Measurements from ENCODE around the gene ZNF718. TPM values are rescaled to one million over a fixed set of nuclear protein-coding genes. Genes with fewer than 3 reads are reported as not detected.

ZNF718 gene
- total and polyA plus RNA-seq, 2 of the 8 experiments (the other 6 are each of a cell fraction or from before 2014, with no cell fraction given) = 3.3 to 19.5 TPM

DNA sequence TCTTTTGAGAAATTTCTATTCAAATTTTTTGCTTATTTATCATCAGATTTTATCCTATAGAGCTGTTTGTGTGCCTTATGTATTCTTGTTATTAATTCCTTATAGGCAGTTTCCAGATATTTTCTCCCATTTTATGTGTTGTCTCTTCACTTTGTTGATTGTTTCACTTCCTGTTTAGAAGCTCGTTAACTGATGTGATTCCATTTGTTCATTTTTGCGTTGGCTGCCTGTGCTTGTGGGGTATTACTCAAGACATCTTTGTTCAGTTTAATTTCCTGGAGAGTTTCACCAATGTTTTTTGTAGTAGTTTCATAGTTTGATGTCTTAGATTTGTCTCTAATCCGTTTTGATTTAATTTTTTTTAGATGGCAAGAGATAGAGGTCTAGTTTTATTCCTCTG, 14.6 kb downstream of the ZNF718 start:
- Histone ChIP-seq H2BK120ac (replicated peaks; ENCODE audit: low read depth, low read length) (no peak overlapping the region), H3K18ac (ENCODE audit: extremely low read depth, low read length) (no peak overlapping the region), H3K27me3 (replicated peaks in 1 of 4; ENCODE audit: control insufficient read depth in 3 of 4, extremely low read depth in 1 of 4, insufficient read depth in 3 of 4, low read length in 3 of 4) (no peaks in the 10 kb centered on the region), H4K91ac (replicated peaks; ENCODE audit: insufficient read length, low read length) (no peak overlapping the region), H3K79me2 (ENCODE audit: control insufficient read depth in 1 of 2, insufficient read depth in 2 of 2, low read length in 2 of 2) (peaks cover 8 to 96% of the 10 kb centered on the region in 2 experiments), H3K56ac (replicated peaks; ENCODE audit: insufficient read length, low read depth, low read length) (no peak overlapping the region), H3K14ac (ENCODE audit: insufficient read length) (no peak overlapping the region), H2BK15ac (ENCODE audit: low read length) (no peak overlapping the region), H3K4me2 (ENCODE audit: insufficient read depth in 1 of 2, low read depth in 2 of 2, low read length in 2 of 2) (no peak overlapping the region), H4K20me1 (replicated peaks in 1 of 2; ENCODE audit: control insufficient read depth in 1 of 2, insufficient read depth in 2 of 2, low read length in 2 of 2) (peaks cover 0 to 5% of the 10 kb centered on the region in 2 experiments), H2BK5ac (ENCODE audit: low read depth, low read length) (no peak overlapping the region), H4K5ac (ENCODE audit: insufficient read length, low read depth, low read length) (no peak overlapping the region), H2BK20ac (ENCODE audit: low read length) (no peak overlapping the region), H2AFZ (ENCODE audit: low read length) (no peak overlapping the region), H3K9me3 (ENCODE audit: insufficient read depth in 2 of 2, low read depth in 1 of 2, low read length in 1 of 2) (0 out of 4 replicates have a peak, but pooled peaks cover 0 to 9% of the 10 kb centered on the region in 2 experiments), H3K4me1 (replicated peaks in 1 of 4; ENCODE audit: control insufficient read depth in 3 of 4, insufficient read depth in 4 of 4, low read length in 3 of 4) (no peaks in the 10 kb centered on the region), H3K4me3 (ENCODE audit: extremely low read depth in 1 of 4, insufficient read depth in 2 of 4, low read depth in 3 of 4, low read length in 4 of 4) (no peak overlapping the region), H2AK5ac (ENCODE audit: low read depth, low read length) (no peak overlapping the region), H3K23ac (ENCODE audit: insufficient read length) (no peak overlapping the region), H3K4ac (replicated peaks; ENCODE audit: insufficient read length, low read depth, low read length) (no peak overlapping the region), H3K36me3 (ENCODE audit: control insufficient read depth in 2 of 4, insufficient read depth in 4 of 4, low read length in 3 of 4) (peaks cover 4 to 70% (median 27%) of the 10 kb centered on the region in 4 experiments), H4K8ac (ENCODE audit: extremely low read depth, insufficient read depth, low read length) (no peak overlapping the region), H3K9ac (replicated peaks in 1 of 4; ENCODE audit: extremely low read depth in 1 of 4, low read depth in 3 of 4, low read length in 3 of 4) (no peak overlapping the region), H3K27ac (ENCODE audit: low read depth, low read length) (no peak overlapping the region), H2BK12ac (ENCODE audit: low read depth, low read length) (no peak overlapping the region), H3K23me2 (ENCODE audit: low read depth, low read length) (no peaks in the 10 kb centered on the region), H3K79me1 (ENCODE audit: low read depth, low read length) (no peaks in the 10 kb centered on the region; the same call in 1 of the 2 replicates)
- POLR2A ChIA-PET (ENCODE audit: partially characterized antibody) = interaction anchor here (1.0 to 3.7 kb wide), 3 partner anchors 14 to 73 kb away, joined by 3 to 27 read pairs (median 4); partner anchors contain the start of gene ZNF718
- CTCF ChIA-PET (ENCODE audit: partially characterized antibody) = interaction anchor here (0.8 to 2.9 kb wide), 2 partner anchors 104 to 195 kb away, joined by 3 to 8 read pairs; no protein-coding TSS in a partner anchor
- FAIRE-seq (no peak), DNase-seq (ENCODE audit: low read depth in 1 of 2, low spot score in 2 of 2) (no peak)
- WGBS, 2 experiments (ENCODE audit: extremely low coverage in 1 of 2, insufficient coverage in 1 of 2, insufficient read length in 1 of 2, insufficient replicate concordance in 2 of 2, low coverage in 1 of 2, low lambda C conversion rate in 2 of 2, missing lambda C conversion rate in 1 of 2) = 75% methylated on average over 3 of the region's 3 CpGs; no CpG with 5 or more reads in 1 of the 2 experiments
- TF ChIP-seq BACH1 (IDR thresholded peaks at IDR 0.05; ENCODE audit: low read length) (no peak), POLR2AphosphoS5 (IDR thresholded peaks at IDR 0.05; ENCODE audit: low read depth, low read length) (no peak), CBX8 (IDR thresholded peaks at IDR 0.05; ENCODE audit: borderline replicate concordance, low read depth, low read length) (no peak), CHD1 (IDR thresholded peaks at IDR 0.05; ENCODE audit: low read depth, low read length) (no peak), TEAD4 (IDR thresholded peaks at IDR 0.05; ENCODE audit: low read depth, low read length) (no peak), HDAC6 (IDR thresholded peaks at IDR 0.05; ENCODE audit: low read depth, low read length) (no peak), KDM1A (IDR thresholded peaks at IDR 0.05; ENCODE audit: borderline replicate concordance, low read length) (no peak), KDM4A (IDR thresholded peaks at IDR 0.05; ENCODE audit: low read depth, low read length, severe bottlenecking) (no peak), RBBP5 (IDR thresholded peaks at IDR 0.05; ENCODE audit: borderline replicate concordance, low read depth, low read length) (no peak)
